Activated naive CD4-positive, alpha-beta T cell treated with anti-CD3 and anti-CD28 coated beads, Interleukin-2, amount 50 U/mL, for 16 hours (primary cell): ENCODE results near the gene EIF1.

Experiments used
- DNase-seq: peaks from one replicate; pipeline ENCODE4 v3.0.0-alpha.2; 2020

EIF1 gene

DNA sequence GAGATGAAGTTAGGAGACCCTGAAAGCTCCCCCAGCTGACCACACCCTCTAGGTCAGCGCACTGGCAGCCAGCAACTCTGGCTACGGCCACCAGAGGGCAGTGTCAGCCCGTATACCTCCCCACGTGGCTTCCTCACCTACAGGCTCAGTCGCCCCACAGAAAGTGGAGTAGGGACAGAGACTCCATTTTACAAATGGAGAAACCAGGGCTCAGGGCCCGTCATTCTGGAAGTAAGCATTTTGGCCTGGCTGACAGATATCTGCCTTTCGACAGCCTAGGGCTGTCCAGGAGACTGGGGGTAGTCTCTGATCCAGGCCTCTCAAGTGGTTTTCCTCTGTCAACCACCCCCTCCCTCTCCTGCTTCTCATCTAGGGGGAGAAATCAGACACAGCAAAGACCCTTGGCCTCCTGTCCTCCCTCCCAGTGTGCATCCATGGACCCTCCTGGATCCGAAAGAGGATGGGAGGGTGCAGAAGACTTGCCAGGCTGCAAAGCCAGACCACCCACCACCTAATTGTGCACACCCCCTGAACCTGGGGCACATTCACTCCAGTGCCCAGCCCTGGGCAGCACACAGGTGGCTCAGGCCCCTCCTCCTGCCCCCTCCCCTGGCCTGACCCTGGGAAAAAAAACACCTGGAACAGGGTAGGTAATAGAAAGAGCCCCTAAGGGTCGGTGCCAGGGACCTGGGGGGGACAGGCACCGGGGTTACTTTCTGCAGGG lies 49.6 kb downstream of the EIF1 start:
- DNase-seq = peak; percentile 79

DNA sequence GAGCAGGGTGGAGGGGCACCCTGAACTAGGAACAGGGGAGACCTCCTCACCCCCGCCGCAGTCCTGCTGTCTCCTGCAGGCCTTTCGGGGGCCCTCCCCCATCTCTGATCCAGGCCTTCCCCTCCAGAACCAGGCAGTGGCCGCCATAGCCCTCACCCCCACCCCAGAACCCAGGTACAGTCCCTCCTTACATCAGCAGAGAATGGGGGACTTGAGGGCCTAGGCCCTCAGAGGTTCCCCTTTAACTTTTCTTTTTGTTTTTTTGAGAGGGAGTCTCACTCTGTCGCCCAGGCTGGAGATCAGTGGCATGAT lies 50.1 kb downstream of the EIF1 start:
- no peak for DNase-seq

DNA sequence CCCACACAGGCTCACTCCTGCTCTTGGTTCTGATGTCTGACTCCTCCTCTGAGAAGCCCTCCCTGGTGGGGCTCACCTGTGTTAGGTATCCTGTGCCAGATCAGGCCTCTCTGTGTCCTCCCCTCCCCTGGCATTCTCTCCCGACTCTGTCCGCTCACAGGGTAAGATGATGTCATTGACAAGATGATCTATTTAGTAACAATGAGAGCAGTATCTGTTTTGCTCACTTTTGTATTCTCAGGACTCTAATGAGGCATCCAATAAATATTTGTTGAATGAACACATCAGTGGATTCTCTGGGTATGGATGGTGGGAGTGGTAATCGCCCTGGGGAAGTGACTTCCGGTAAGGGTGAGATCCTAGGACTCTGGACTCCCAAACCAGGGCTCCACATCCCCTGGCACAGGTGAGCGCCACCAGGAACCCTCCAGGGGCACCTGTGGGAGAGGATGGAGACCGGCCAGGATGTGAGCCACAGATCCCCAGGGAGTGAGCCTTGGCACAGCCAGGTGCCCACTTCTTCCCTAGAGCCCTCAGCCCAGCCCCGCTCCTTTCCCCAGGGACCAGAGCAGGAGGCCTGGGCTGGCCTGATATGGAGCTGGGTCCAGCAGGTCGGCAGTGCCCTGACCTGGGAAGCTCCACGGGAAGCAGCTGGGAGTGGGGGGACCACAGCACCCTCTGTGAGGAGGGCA lies 51.1 kb downstream of the EIF1 start:
- no peak for DNase-seq

DNA sequence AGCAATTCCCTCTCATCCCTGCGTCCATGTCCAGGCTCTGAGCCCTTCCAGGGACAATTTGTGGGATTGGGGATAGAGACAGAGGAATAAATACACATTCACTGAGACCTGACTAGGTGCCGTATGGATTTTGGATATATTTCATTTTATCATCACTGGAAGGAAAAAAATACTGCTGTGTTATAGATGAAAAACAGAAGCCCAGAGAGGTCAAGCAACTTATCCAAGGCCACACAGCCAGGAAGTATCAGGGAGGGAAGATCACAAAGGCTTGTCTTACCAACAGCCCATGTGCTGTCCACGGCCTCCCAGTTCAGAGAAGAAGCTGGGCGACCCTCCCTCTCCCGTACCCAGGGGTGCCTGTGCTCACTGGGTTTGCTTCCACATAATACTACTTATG lies 51.8 kb downstream of the EIF1 start:
- DNase-seq = no peak

DNA sequence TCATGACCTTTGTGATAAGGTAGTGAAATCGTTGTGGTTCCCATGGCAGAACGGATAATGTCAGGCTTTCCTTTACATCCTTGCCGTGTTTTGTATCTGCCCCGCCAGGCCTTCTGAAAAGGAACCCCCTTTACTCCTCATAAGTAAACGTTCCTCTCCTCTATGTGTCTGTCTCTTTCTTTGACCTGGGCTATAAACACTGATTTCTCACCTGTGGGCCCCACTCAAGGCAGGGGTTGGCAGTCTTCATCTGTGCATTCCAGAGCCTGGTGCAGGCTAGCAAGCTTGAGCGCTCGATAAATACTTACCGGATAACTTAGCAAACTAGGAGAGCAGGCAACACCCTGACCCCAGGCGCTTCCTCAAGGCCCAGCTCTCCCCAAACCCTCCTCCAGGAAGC lies 53.0 kb downstream of the EIF1 start:
- DNase-seq = no peak
